Measurements from ENCODE around the gene MYO10. TPM values are rescaled to one million over a fixed set of nuclear protein-coding genes. Genes with fewer than 3 reads are reported as not detected.

MYO10 gene
- total RNA-seq, 1 donor from 2014 or later = 67.0 TPM

DNA sequence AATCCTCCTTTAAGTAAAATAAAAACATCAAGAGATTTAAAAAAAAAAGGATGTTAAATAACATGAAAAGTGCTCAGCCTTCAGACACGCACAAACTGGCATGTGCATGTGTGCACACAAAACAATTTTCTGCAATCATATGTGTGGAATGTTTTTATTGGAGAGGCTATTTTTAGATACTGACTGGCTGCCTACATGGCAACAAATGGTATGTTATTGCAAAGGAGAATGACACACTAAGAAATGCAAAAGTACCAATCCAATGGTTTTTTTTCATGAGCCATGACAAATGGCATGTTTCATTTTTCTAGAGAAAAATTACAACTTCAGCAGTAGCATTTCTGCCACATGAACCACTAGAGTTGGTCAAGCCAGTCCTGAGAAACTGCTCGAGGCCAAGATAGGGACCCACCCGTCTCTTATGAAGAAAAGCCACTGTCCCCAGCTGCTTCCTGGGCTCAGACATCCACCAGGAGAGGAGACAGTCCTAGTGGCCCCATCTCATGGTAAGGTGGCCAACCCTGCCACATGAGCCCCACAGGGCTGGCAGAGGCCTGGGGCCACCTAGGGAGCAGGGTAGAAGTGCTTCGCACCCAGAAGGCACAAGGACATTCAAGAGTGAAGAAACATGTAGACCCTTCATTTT, 116.4 kb downstream of the MYO10 start:
- TF ChIP-seq, protein P1, sequence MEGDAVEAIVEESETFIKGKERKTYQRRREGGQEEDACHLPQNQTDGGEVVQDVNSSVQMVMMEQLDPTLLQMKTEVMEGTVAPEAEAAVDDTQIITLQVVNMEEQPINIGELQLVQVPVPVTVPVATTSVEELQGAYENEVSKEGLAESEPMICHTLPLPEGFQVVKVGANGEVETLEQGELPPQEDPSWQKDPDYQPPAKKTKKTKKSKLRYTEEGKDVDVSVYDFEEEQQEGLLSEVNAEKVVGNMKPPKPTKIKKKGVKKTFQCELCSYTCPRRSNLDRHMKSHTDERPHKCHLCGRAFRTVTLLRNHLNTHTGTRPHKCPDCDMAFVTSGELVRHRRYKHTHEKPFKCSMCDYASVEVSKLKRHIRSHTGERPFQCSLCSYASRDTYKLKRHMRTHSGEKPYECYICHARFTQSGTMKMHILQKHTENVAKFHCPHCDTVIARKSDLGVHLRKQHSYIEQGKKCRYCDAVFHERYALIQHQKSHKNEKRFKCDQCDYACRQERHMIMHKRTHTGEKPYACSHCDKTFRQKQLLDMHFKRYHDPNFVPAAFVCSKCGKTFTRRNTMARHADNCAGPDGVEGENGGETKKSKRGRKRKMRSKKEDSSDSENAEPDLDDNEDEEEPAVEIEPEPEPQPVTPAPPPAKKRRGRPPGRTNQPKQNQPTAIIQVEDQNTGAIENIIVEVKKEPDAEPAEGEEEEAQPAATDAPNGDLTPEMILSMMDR (IDR thresholded peaks at IDR 0.05) = no peak
- intact Hi-C loops (cut with DNase I) = no loop called here
- H3K4me1 ChIP-seq = peaks cover 5% of the 10 kb centered on the region
- no peak for DNase-seq
- H3K36me3 ChIP-seq = peaks cover 13% of the 10 kb centered on the region
- no peaks in the 10 kb centered on the region for H3K9me3 ChIP-seq
- no peak overlapping the region for H3K4me3 ChIP-seq
- no peak for ATAC-seq
- H3K27ac ChIP-seq = peak overlapping the region; percentile 47
- H3K27me3 ChIP-seq = no peaks in the 10 kb centered on the region

DNA sequence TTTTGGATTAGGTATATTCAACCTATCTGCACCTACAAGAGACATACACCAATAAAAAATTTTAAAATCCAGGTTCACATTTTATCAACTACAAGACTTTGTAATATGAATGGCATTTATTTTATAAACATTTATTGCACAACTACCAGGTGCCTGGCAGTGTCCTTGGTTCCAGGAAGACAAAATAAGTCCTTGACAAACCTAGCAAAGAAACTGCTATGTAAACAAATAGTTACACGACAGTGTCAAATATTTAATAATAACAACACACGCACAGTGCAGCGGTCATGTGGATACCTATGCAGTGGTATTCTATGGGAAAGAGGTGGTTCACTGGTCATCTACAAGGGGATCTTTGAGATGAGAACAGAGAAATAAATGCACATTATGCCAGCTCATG, 120.7 kb downstream of the MYO10 start:
- ATAC-seq (peak; percentile 73), DNase-seq (no peak)
- intact Hi-C loops (cut with DNase I) = no loop called here
- no peaks in the 10 kb centered on the region for H3K27me3 ChIP-seq
- TF ChIP-seq, protein P1 (IDR thresholded peaks at IDR 0.05) = no peak
- no peaks in the 10 kb centered on the region for H3K9me3 ChIP-seq
- peaks cover 13% of the 10 kb centered on the region for H3K36me3 ChIP-seq
- H3K4me1 ChIP-seq = peaks cover 17% of the 10 kb centered on the region
- no peak overlapping the region for H3K4me3 ChIP-seq
- H3K27ac ChIP-seq = no peak overlapping the region

DNA sequence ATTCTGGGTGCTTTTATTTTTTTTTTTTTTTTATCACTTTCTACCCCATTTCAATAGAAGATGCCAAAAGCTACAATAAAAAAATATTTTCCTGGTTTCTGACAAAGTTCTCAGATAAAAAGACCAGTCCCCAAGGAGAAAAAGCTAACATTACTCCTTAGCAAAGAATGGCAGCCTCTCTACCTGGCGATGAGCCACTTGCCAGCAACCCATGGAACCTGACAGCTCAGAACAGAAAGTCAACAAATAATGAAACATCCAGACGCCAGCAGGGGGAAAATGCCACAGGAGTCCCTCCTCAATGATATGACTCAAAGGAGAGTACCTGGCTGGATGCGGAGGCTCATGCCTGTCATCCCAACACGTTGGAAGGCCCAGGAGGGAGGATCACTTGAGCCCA, 123.2 kb downstream of the MYO10 start:
- Histone ChIP-seq H3K4me1 (peaks cover 24% of the 10 kb centered on the region), H3K27ac (peak overlapping the region; percentile 42), H3K27me3 (no peaks in the 10 kb centered on the region), H3K4me3 (no peak overlapping the region), H3K36me3 (peaks cover 12% of the 10 kb centered on the region), H3K9me3 (no peaks in the 10 kb centered on the region)
- DNase-seq (no peak), ATAC-seq (no peak)
- TF ChIP-seq, protein P1 (IDR thresholded peaks at IDR 0.05) = no peak
- intact Hi-C loops (cut with DNase I) = no loop called here

DNA sequence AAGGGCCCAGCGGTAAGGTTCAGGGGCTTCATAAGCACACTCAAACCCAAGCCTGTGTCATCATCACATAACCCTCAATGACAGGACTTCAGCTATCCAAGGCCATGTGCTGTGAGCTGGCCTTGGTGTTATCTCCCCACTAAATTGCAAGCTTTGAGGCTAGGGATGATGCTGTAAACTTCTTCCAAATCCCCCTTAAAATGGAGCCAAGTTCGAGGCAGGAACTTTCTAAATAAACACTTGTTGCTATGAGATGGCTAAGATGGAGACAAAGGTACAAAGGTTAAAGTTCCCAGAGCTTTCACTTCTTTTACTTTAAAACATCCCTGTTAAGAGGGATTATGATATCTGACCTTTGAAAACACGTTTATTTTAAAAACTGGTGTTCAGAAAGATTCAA, 123.6 kb downstream of the MYO10 start:
- Histone ChIP-seq H3K4me3 (no peak overlapping the region), H3K36me3 (peaks cover 8% of the 10 kb centered on the region), H3K9me3 (no peaks in the 10 kb centered on the region), H3K27ac (peak overlapping the region; percentile 55), H3K4me1 (peaks cover 28% of the 10 kb centered on the region), H3K27me3 (no peaks in the 10 kb centered on the region)
- intact Hi-C loops (cut with DNase I) = no loop called here
- TF ChIP-seq, protein P1 (IDR thresholded peaks at IDR 0.05) = no peak
- no peak for ATAC-seq
- DNase-seq = no peak

DNA sequence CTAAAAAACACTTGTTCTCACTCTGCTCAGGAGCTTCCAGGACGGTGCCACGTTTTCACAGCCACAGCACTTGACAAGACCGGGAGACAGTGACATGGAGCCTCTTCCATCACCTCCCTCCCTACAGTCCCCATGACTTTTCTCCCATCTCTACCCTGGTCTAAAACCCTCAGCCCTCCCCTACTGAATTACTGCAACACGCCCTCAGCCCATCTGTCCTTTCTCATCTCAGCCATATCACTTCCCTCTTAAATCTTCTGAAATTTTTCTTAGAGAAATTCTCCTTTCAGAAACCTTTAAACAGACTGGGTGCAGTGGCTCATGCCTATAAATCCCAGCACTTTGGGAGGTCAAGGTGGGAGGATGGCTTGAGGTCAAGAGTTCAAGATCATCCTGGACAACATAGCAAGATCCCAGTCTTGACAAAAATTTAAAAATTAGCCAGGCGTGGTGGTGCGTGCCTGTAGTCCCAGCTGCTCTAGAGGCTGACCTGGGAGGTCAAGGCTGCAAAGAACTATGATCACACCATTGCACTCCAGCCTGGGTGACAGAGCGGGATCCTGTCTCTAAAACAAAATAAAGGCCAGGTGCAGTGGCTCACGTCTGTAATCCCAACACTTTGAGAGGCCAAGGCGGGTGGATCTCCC, 125.8 kb downstream of the MYO10 start:
- no peak for ATAC-seq
- intact Hi-C loops (cut with DNase I) = no loop called here
- Histone ChIP-seq H3K4me1 (peaks cover 37% of the 10 kb centered on the region), H3K36me3 (no peaks in the 10 kb centered on the region), H3K27me3 (no peaks in the 10 kb centered on the region), H3K27ac (peak overlapping the region; percentile 58), H3K9me3 (no peaks in the 10 kb centered on the region), H3K4me3 (no peak overlapping the region)
- TF ChIP-seq, protein P1 (IDR thresholded peaks at IDR 0.05) = no peak
- no peak for DNase-seq
